Loucy (cell line): ENCODE data around the gene KCNJ18.
"Not testable (repeated sequence)": the region's sequence is repeated elsewhere in the genome, so short reads cannot be mapped to it uniquely, and the experiment has no call there.

Experiments
- CTCF ChIP-seq: fragments of 200-600 bp; sonication (generic); conservative IDR thresholded peaks from 2 replicates; pipeline ENCODE4 v1.5.1; 2014; ENCODE audit warnings: mild to moderate bottlenecking, antibody characterized with exemption, low read length
- EZH2phosphoT487 ChIP-seq: fragments of 200-600 bp; IDR thresholded peaks from 2 replicates; pipeline ENCODE4 v1.6.1; 2018; ENCODE audit warnings: antibody characterized with exemption, mild to moderate bottlenecking, moderate library complexity, borderline replicate concordance

- not testable (repeated sequence) for TF ChIP-seq CTCF, EZH2phosphoT487
These were observed 47.2 kb downstream of the KCNJ18 start for GRCh38 chr17:21739485-21739884.
